Neural cell (in vitro differentiated cells): ENCODE results near the gene HMGN2. TPM values are rescaled to one million over a fixed set of nuclear protein-coding genes. Genes with fewer than 3 reads are reported as not detected.

Source experiments
- H2AFZ ChIP-seq: fragments of 200-600, 300-800 bp; sonication (generic), shearing (Covaris generic); 2 replicates; pipeline ENCODE4 v1.6.0; 2014; ENCODE audit warnings: low read depth, mild to moderate bottlenecking, antibody characterized with exemption, low read length, moderate library complexity
- H3F3A ChIP-seq: fragments of 200-600 bp; shearing (Covaris generic); 2 replicates; pipeline ENCODE4 v1.6.1; 2016; ENCODE audit warnings: mild to moderate bottlenecking, moderate library complexity, mixed read lengths, antibody characterized with exemption, low read length; ENCODE audit not compliant: insufficient read depth, poor library complexity, severe bottlenecking
- H3K27ac ChIP-seq: fragments of 200-600, 300-800 bp; sonication (generic), shearing (Covaris generic); 2 replicates; pipeline ENCODE4 v1.5.1; 2014; ENCODE audit warnings: mild to moderate bottlenecking, low read length, moderate library complexity
- H3K27me3 ChIP-seq: fragments of 300-800, 200-600 bp; sonication (generic), shearing (Covaris generic); 2 replicates; pipeline ENCODE4 v1.6.0; 2014; ENCODE audit warnings: mild to moderate bottlenecking, low read depth, low read length, moderate library complexity; ENCODE audit not compliant: insufficient read depth
- H3K36me3 ChIP-seq: fragments of 300-800, 200-600 bp; sonication (generic), shearing (Covaris generic); 2 replicates; pipeline ENCODE4 v1.5.1; 2014; ENCODE audit warnings: mild to moderate bottlenecking, antibody characterized with exemption, low read length, moderate library complexity; ENCODE audit not compliant: insufficient read depth
- H3K4me2 ChIP-seq: fragments of 300-800, 200-600 bp; sonication (generic), shearing (Covaris generic); 2 replicates; pipeline ENCODE4 v1.6.0; 2014; ENCODE audit warnings: mild to moderate bottlenecking, low read length
- H3K4me3 ChIP-seq: fragments of 300-800, 200-600 bp; sonication (generic), shearing (Covaris generic); 2 replicates; pipeline ENCODE4 v1.5.1; 2014; ENCODE audit warnings: mild to moderate bottlenecking, low read length, moderate library complexity
- H3K79me2 ChIP-seq: fragments of 200-600 bp; shearing (Covaris generic); replicated peaks from 2 replicates; pipeline ENCODE4 v1.6.0; 2014; ENCODE audit warnings: mild to moderate bottlenecking, low read length, moderate library complexity; ENCODE audit not compliant: insufficient read depth
- H3K9ac ChIP-seq: fragments of 300-800, 200-600 bp; sonication (generic), shearing (Covaris generic); 2 replicates; pipeline ENCODE4 v1.6.1; 2016; ENCODE audit warnings: mild to moderate bottlenecking, low read length, mixed read lengths
- H3K9me2 ChIP-seq: fragments of 200-600 bp; shearing (Covaris generic); 2 replicates; pipeline ENCODE4 v1.6.1; 2016; ENCODE audit warnings: mild to moderate bottlenecking, low read length, mixed read lengths; ENCODE audit not compliant: insufficient read depth
- H3K9me3 ChIP-seq: fragments of 200-600, 300-800 bp; sonication (generic), shearing (Covaris generic); 2 replicates; pipeline ENCODE4 v1.6.1; 2016; ENCODE audit warnings: mild to moderate bottlenecking, mixed run types, low read length, moderate library complexity, mixed read lengths
- H4K20me1 ChIP-seq: fragments of 200-600 bp; shearing (Covaris generic); 2 replicates; pipeline ENCODE4 v1.6.1; 2016; ENCODE audit warnings: mild to moderate bottlenecking, mixed run types; ENCODE audit not compliant: insufficient read depth
- EP300 ChIP-seq: fragments of 450-650 bp; conservative IDR thresholded peaks from 2 replicates; pipeline ENCODE4 v1.6.1; 2014; ENCODE audit warnings: antibody characterized with exemption, mild to moderate bottlenecking, moderate library complexity; ENCODE audit not compliant: poor library complexity, severe bottlenecking
- EZH2 ChIP-seq: fragments of 200-600, 300-800 bp; shearing (Covaris generic), sonication (generic); IDR thresholded peaks from 2 replicates; pipeline ENCODE4 v1.6.1; 2014; ENCODE audit warnings: antibody characterized with exemption, low read length, borderline replicate concordance, mild to moderate bottlenecking; ENCODE audit not compliant: insufficient read depth, poor library complexity, severe bottlenecking
- MXI1 ChIP-seq: fragments of 450-650 bp; conservative IDR thresholded peaks from 2 replicates; pipeline ENCODE4 v1.6.1; 2014; ENCODE audit warnings: antibody characterized with exemption, mild to moderate bottlenecking; ENCODE audit not compliant: poor library complexity, severe bottlenecking
- POLR2AphosphoS5 ChIP-seq: IDR thresholded peaks from 2 replicates; pipeline ENCODE4 v1.6.1; 2012
- RAD21 ChIP-seq: fragments of 450-650 bp; conservative IDR thresholded peaks from 2 replicates; pipeline ENCODE4 v1.6.1; 2014; ENCODE audit warnings: antibody characterized with exemption, mild to moderate bottlenecking, moderate library complexity
- REST ChIP-seq: IDR thresholded peaks from 2 replicates; pipeline ENCODE4 v1.6.1; 2012; ENCODE audit warnings: borderline replicate concordance
- SMC3 ChIP-seq: fragments of 450-650 bp; conservative IDR thresholded peaks from 2 replicates; pipeline ENCODE4 v1.6.1; 2014; ENCODE audit warnings: antibody characterized with exemption, mild to moderate bottlenecking, moderate library complexity; ENCODE audit not compliant: poor library complexity
- TAF1 ChIP-seq: IDR thresholded peaks from 2 replicates; pipeline ENCODE4 v1.6.1; 2012; ENCODE audit warnings: low read depth
- polyA plus RNA-seq: library from polyadenylated mRNA; depleted of rRNA; stranded (reverse); fragments of >200 nt; gene quantifications from 2 replicates; pipeline ENCODE4 v1.2.3, GENCODE V29; 2014
- TF ChIP-seq, protein P1 (sequence below): fragments of 450-650 bp; IDR thresholded peaks from 2 replicates; pipeline ENCODE4 v1.5.1; 2014; ENCODE audit warnings: antibody characterized with exemption, mild to moderate bottlenecking, moderate library complexity; ENCODE audit not compliant: poor library complexity, severe bottlenecking

HMGN2 gene
- polyA plus RNA-seq, 1 donor from 2014 or later, result 615 TPM

DNA sequence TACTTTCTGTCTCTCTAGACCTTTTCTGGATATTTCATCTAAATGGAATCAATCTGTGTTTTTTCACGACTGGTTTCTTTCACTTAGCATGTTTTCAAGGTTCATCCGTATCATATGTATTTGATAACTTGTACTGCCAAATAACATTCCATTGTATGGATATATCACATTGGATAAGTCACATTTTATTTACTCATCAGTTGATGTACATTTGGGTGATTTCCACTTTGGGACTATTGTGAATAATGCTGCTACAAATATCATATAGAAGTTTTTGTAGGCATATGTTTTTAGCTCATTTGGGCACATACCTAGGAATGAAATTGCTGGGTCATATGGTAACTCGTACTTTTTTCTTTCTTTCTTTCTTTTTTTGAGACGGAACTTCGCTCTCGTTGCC lies 6.7 kb downstream of the HMGN2 start:
- H3K36me3 ChIP-seq, result peaks cover 7% of the 10 kb centered on the region
- no peaks in the 10 kb centered on the region for H3K9me3 ChIP-seq
- H3K79me2 ChIP-seq, result peaks cover 10% of the 10 kb centered on the region
- H4K20me1 ChIP-seq, result peaks cover 27% of the 10 kb centered on the region
- H3K4me3 ChIP-seq, result no peak overlapping the region
- TF ChIP-seq, protein P1, sequence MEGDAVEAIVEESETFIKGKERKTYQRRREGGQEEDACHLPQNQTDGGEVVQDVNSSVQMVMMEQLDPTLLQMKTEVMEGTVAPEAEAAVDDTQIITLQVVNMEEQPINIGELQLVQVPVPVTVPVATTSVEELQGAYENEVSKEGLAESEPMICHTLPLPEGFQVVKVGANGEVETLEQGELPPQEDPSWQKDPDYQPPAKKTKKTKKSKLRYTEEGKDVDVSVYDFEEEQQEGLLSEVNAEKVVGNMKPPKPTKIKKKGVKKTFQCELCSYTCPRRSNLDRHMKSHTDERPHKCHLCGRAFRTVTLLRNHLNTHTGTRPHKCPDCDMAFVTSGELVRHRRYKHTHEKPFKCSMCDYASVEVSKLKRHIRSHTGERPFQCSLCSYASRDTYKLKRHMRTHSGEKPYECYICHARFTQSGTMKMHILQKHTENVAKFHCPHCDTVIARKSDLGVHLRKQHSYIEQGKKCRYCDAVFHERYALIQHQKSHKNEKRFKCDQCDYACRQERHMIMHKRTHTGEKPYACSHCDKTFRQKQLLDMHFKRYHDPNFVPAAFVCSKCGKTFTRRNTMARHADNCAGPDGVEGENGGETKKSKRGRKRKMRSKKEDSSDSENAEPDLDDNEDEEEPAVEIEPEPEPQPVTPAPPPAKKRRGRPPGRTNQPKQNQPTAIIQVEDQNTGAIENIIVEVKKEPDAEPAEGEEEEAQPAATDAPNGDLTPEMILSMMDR, result no peak
- TF ChIP-seq REST (no peak), EP300 (no peak)
- no peak overlapping the region for H3K9ac ChIP-seq
- H3K27me3 ChIP-seq, result no peaks in the 10 kb centered on the region
- H3K4me2 ChIP-seq, result no peak overlapping the region
- H2AFZ ChIP-seq, result no peak overlapping the region
- no peak overlapping the region for H3K27ac ChIP-seq
- no peaks in the 10 kb centered on the region for H3F3A ChIP-seq
- no peaks in the 10 kb centered on the region for H3K9me2 ChIP-seq

GRCh38 chr1:26482921-26483320 lies 10.7 kb downstream of the HMGN2 start:
- TF ChIP-seq TAF1, result no peak
- TF ChIP-seq EP300, result no peak
- TF ChIP-seq POLR2AphosphoS5, result no peak
- TF ChIP-seq MXI1, result no peak
- no peak for TF ChIP-seq REST
- no peak for TF ChIP-seq RAD21
- TF ChIP-seq, protein P1, result no peak
- TF ChIP-seq EZH2, result no peak
- no peak for TF ChIP-seq SMC3
- Histone ChIP-seq H3K27me3 (no peaks in the 10 kb centered on the region), H3K4me2 (no peak overlapping the region), H2AFZ (no peak overlapping the region), H3K36me3 (peaks cover 3% of the 10 kb centered on the region), H3K79me2 (no peaks in the 10 kb centered on the region), H3K9ac (no peak overlapping the region), H4K20me1 (no peaks in the 10 kb centered on the region), H3K27ac (no peak overlapping the region), H3F3A (no peaks in the 10 kb centered on the region), H3K4me3 (no peak overlapping the region), H3K9me2 (no peaks in the 10 kb centered on the region), H3K9me3 (no peaks in the 10 kb centered on the region)
